HepG2 (cell line): ENCODE data around the gene RREB1. TPM values are rescaled to one million over a fixed set of nuclear protein-coding genes. Genes with fewer than 3 reads are reported as not detected.
A peak's percentile ranks its signal among the peaks of the same experiment; 100 is the strongest.

Experiments used
- ARHGAP35 ChIP-seq: sonication (generic); formaldehyde crosslinking; IDR thresholded peaks from 2 replicates; pipeline ENCODE4 v1.9.0; 2022; ENCODE audit warnings: mild to moderate bottlenecking, inconsistent platforms, moderate library complexity, missing genetic modification reagents, borderline replicate concordance
- FOSL1 ChIP-seq: sonication (generic); formaldehyde crosslinking; IDR thresholded peaks from 2 replicates; pipeline ENCODE4 v1.9.0; 2021; ENCODE audit warnings: missing genetic modification reagents, borderline replicate concordance
- FOXK1 ChIP-seq: sonication (generic); formaldehyde crosslinking; IDR thresholded peaks from 2 replicates; pipeline ENCODE4 v1.4.0; 2020; ENCODE audit warnings: low read depth, missing genetic modification reagents, borderline replicate concordance
- IRF2 ChIP-seq: IDR thresholded peaks from 2 replicates; pipeline ENCODE4 v1.6.1; 2018; ENCODE audit warnings: missing genetic modification reagents, missing compliant biosample characterization
- KDM1A ChIP-seq: IDR thresholded peaks from 2 replicates; pipeline ENCODE4 v1.6.1; 2016; ENCODE audit warnings: missing compliant biosample characterization
- KLF16 ChIP-seq, 2 experiments: sonication (generic) in 1 of 2; formaldehyde crosslinking in 1 of 2; IDR thresholded peaks; 2 replicates each; pipeline versions ENCODE4 v1.6.1 to v1.8.0; 2016 to 2023; ENCODE audit warnings: missing genetic modification reagents in 2 of 2, missing compliant biosample characterization in 1 of 2
- MXD1 ChIP-seq: sonication (generic); formaldehyde crosslinking; IDR thresholded peaks from 2 replicates; pipeline ENCODE4 v1.4.0; 2020; ENCODE audit warnings: mild to moderate bottlenecking, missing genetic modification reagents
- SAP130 ChIP-seq: IDR thresholded peaks from 2 replicates; pipeline ENCODE4 v1.6.1; 2016; ENCODE audit warnings: low read depth
- SMAD9 ChIP-seq: sonication (generic); formaldehyde crosslinking; IDR thresholded peaks from 2 replicates; pipeline ENCODE4 v1.5.1; 2020; ENCODE audit warnings: mild to moderate bottlenecking, missing genetic modification reagents
- SP2 ChIP-seq: sonication (generic); formaldehyde crosslinking; IDR thresholded peaks from 2 replicates; pipeline ENCODE4 v1.5.1; 2020; ENCODE audit warnings: mild to moderate bottlenecking, missing genetic modification reagents
- TARDBP ChIP-seq: sonication (generic); formaldehyde crosslinking; IDR thresholded peaks from 2 replicates; pipeline ENCODE4 v1.8.0; 2022; ENCODE audit warnings: mild to moderate bottlenecking, missing genetic modification reagents
- ZMYM4 ChIP-seq: sonication (generic); formaldehyde crosslinking; IDR thresholded peaks from 2 replicates; pipeline ENCODE4 v1.8.1; 2023; ENCODE audit warnings: mild to moderate bottlenecking, missing genetic modification reagents
- ZNF124 ChIP-seq: sonication (generic); formaldehyde crosslinking; IDR thresholded peaks from 2 replicates; pipeline ENCODE4 v1.4.0; 2020; ENCODE audit warnings: missing genetic modification reagents
- ZNF260 ChIP-seq: sonication (generic); formaldehyde crosslinking; IDR thresholded peaks from 2 replicates; pipeline ENCODE4 v1.4.0; 2020; ENCODE audit warnings: missing genetic modification reagents, low read depth, mild to moderate bottlenecking, borderline replicate concordance
- ZNF317 ChIP-seq: sonication (generic); formaldehyde crosslinking; IDR thresholded peaks from 2 replicates; pipeline ENCODE4 v1.5.0; 2020; ENCODE audit warnings: mild to moderate bottlenecking, missing genetic modification reagents
- ZNF430 ChIP-seq: sonication (generic); formaldehyde crosslinking; IDR thresholded peaks from 2 replicates; pipeline ENCODE4 v1.9.0; 2021; ENCODE audit warnings: mild to moderate bottlenecking, missing genetic modification reagents
- ZNF558 ChIP-seq: sonication (generic); formaldehyde crosslinking; IDR thresholded peaks from 2 replicates; pipeline ENCODE4 v1.9.0; 2022; ENCODE audit warnings: mild to moderate bottlenecking, missing genetic modification reagents, borderline replicate concordance
- ZNF569 ChIP-seq: sonication (generic); formaldehyde crosslinking; IDR thresholded peaks from 2 replicates; pipeline ENCODE4 v1.5.0; 2020; ENCODE audit warnings: mild to moderate bottlenecking, missing genetic modification reagents, moderate library complexity, borderline replicate concordance
- ZSCAN31 ChIP-seq: sonication (generic); formaldehyde crosslinking; IDR thresholded peaks from 2 replicates; pipeline ENCODE4 v1.5.0; 2020; ENCODE audit warnings: low read depth, mild to moderate bottlenecking, missing genetic modification reagents
- polyA plus RNA-seq, 8 experiments: library from polyadenylated mRNA; depleted of rRNA in 3 of 8; stranded (reverse) in 7 of 8; unstranded in 1 of 8; fragments of >200 nt; fragmentation: Illumina TruSeq in 4 of 8; extraction: Trizol in 4 of 8; gene quantifications; 2 replicates each; pipeline versions ENCODE4 v1.2.1 to v1.2.3, GENCODE V29; 2011 to 2016; ENCODE audit warnings: low read depth in 4 of 8, missing spikeins in 1 of 8, mixed read lengths in 1 of 8; ENCODE audit not compliant: insufficient read depth in 1 of 8
- total RNA-seq, 5 experiments: library from RNA; depleted of rRNA; stranded (reverse); fragments of >200 nt; fragmentation: Illumina TruSeq; extraction: Trizol; gene quantifications; 2 replicates each; pipeline ENCODE4 v1.2.3, GENCODE V29; 2016; ENCODE audit warnings: low read depth in 1 of 5
- TF ChIP-seq, protein P1 (sequence below): sonication (generic); formaldehyde crosslinking; IDR thresholded peaks from 2 replicates; pipeline ENCODE4 v1.4.0; 2020; ENCODE audit warnings: missing genetic modification reagents
- TF ChIP-seq, protein P2 (sequence below): IDR thresholded peaks from 2 replicates; pipeline ENCODE4 v1.6.1; 2016; ENCODE audit warnings: low read depth, borderline replicate concordance
- TF ChIP-seq, protein P3 (sequence below): sonication (generic); formaldehyde crosslinking; IDR thresholded peaks from 2 replicates; pipeline ENCODE4 v1.9.0; 2021; ENCODE audit warnings: missing genetic modification reagents, borderline replicate concordance
- TF ChIP-seq, protein P4 (sequence below): IDR thresholded peaks from 2 replicates; pipeline ENCODE4 v1.6.1; 2012; ENCODE audit warnings: low read length, improper control_type of control experiment

The RREB1 gene
- total and polyA plus RNA-seq, 2 of the 13 experiments (the other 11 are each of a cell fraction or from before 2014, with no cell fraction given), result 6.1 to 23.2 TPM

DNA sequence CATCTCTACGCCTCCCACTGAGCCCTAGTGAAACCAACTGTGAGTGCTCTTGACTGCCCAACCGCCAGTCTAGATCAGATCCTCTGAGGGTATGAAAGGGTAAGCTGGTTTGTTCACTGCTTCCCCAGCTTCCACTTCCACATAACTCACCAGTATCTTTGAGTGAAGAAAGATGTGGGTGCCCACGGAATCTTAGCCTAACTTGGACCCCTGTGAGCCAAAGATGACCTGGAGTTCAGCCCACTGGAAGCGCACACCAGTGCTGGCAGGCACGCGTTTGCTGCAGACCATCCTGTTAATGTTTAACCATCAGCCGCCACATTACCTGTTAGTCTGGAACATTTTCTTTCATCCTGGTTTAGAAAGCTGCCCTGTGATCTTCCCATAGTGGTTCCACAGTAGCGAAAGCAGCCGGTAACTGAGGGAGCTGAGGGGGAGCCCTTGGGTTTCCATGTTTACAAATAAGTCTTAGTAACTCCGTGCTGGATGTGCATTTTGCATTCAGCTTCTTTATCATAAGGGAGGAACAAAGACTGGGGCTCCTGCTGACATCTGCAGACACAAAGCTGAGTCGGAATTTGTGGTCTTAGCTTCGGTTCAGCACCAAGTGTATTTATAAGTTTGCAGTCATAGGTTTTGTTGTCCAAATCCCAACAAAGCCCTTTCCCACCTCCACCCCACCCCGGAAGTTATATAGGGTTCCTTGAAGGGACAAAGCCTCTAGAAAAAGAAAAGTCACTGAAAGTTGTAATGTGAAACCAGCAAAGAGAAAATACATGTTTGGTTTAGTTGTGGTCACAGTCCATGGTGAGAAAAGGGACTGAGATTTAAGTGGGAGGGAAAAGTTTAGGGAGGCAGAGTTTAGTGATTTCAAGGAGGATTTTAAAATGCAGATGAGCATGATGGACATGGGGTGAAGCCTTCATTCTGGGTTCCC, 134.2 kb downstream of the RREB1 start (continued):
- TF ChIP-seq, protein P1, sequence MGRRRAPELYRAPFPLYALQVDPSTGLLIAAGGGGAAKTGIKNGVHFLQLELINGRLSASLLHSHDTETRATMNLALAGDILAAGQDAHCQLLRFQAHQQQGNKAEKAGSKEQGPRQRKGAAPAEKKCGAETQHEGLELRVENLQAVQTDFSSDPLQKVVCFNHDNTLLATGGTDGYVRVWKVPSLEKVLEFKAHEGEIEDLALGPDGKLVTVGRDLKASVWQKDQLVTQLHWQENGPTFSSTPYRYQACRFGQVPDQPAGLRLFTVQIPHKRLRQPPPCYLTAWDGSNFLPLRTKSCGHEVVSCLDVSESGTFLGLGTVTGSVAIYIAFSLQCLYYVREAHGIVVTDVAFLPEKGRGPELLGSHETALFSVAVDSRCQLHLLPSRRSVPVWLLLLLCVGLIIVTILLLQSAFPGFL, result no peak
- TF ChIP-seq ZNF317 (CRISPR knock-in tag) (no peak; the same call in 1 of the 2 replicates), ZSCAN31 (CRISPR knock-in tag) (peak; percentile 63; the same call in 1 of the 2 replicates), KLF16 (CRISPR knock-in tag; IDR thresholded peaks at IDR 0.05) (peak in 1 of 2 experiments; percentile 54; a peak in 1 of 4 replicates), ARHGAP35 (CRISPR knock-in tag) (no peak), ZMYM4 (CRISPR knock-in tag) (peak; percentile 71; the same call in 1 of the 2 replicates), SP2 (CRISPR knock-in tag) (no peak), KDM1A (no peak), MXD1 (no peak), ZNF430 (peak; percentile 72; the same call in 1 of the 2 replicates), ZNF260 (no peak), ZNF558 (CRISPR knock-in tag) (no peak), SMAD9 (CRISPR knock-in tag) (no peak), ZNF124 (CRISPR knock-in tag) (peak; percentile 65; the same call in 1 of the 2 replicates), FOSL1 (no peak), TARDBP (CRISPR knock-in tag) (peak; percentile 82), ZNF569 (CRISPR knock-in tag) (no peak), SAP130 (CRISPR knock-in tag) (peak; percentile 96), FOXK1 (CRISPR knock-in tag) (peak; percentile 88), IRF2 (peak; percentile 21; the same call in 1 of the 2 replicates)
- TF ChIP-seq, protein P2, sequence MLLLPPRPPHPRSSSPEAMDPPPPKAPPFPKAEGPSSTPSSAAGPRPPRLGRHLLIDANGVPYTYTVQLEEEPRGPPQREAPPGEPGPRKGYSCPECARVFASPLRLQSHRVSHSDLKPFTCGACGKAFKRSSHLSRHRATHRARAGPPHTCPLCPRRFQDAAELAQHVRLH (CRISPR knock-in tag), result peak; percentile 72; the same call in 1 of the 2 replicates
- TF ChIP-seq, protein P3, sequence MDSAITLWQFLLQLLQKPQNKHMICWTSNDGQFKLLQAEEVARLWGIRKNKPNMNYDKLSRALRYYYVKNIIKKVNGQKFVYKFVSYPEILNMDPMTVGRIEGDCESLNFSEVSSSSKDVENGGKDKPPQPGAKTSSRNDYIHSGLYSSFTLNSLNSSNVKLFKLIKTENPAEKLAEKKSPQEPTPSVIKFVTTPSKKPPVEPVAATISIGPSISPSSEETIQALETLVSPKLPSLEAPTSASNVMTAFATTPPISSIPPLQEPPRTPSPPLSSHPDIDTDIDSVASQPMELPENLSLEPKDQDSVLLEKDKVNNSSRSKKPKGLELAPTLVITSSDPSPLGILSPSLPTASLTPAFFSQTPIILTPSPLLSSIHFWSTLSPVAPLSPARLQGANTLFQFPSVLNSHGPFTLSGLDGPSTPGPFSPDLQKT, result no peak
- TF ChIP-seq, protein P4, sequence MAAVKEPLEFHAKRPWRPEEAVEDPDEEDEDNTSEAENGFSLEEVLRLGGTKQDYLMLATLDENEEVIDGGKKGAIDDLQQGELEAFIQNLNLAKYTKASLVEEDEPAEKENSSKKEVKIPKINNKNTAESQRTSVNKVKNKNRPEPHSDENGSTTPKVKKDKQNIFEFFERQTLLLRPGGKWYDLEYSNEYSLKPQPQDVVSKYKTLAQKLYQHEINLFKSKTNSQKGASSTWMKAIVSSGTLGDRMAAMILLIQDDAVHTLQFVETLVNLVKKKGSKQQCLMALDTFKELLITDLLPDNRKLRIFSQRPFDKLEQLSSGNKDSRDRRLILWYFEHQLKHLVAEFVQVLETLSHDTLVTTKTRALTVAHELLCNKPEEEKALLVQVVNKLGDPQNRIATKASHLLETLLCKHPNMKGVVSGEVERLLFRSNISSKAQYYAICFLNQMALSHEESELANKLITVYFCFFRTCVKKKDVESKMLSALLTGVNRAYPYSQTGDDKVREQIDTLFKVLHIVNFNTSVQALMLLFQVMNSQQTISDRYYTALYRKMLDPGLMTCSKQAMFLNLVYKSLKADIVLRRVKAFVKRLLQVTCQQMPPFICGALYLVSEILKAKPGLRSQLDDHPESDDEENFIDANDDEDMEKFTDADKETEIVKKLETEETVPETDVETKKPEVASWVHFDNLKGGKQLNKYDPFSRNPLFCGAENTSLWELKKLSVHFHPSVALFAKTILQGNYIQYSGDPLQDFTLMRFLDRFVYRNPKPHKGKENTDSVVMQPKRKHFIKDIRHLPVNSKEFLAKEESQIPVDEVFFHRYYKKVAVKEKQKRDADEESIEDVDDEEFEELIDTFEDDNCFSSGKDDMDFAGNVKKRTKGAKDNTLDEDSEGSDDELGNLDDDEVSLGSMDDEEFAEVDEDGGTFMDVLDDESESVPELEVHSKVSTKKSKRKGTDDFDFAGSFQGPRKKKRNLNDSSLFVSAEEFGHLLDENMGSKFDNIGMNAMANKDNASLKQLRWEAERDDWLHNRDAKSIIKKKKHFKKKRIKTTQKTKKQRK, result no peak
